Vagina (tissue), 2 donors: ENCODE results near the gene FOXK1. TPM values are rescaled to one million over a fixed set of nuclear protein-coding genes. Genes with fewer than 3 reads are reported as not detected.
"Not testable (repeated sequence)": the region's sequence is repeated elsewhere in the genome, so short reads cannot be mapped to it uniquely, and the experiment has no call there.

ENCODE experiments used
- DNase-seq, 2 donors: peaks; one replicate each; pipeline ENCODE4 v3.0.0-alpha.2; 2017; ENCODE audit errors: extremely low spot score in 2 of 2
- H3K27ac ChIP-seq: fragments of 200-600 bp; sonication (generic); one replicate; pipeline ENCODE4 v1.5.1; 2019
- H3K27me3 ChIP-seq: fragments of 200-600 bp; sonication (generic); one replicate; pipeline ENCODE4 v1.5.1; 2019
- H3K36me3 ChIP-seq, 2 donors: fragments of 200-600 bp; sonication (generic); one replicate each; pipeline ENCODE4 v1.5.1; 2017 to 2019
- H3K4me1 ChIP-seq: fragments of 200-600 bp; sonication (generic); one replicate; pipeline ENCODE4 v1.5.1; 2019
- H3K4me3 ChIP-seq, 2 donors: fragments of 200-600 bp; sonication (generic); 1 replicate in 1 of 2; 2 replicates in 1 of 2; pipeline ENCODE4 v1.5.1; 2016 to 2019
- H3K9me3 ChIP-seq: fragments of 200-600 bp; sonication (generic); one replicate; pipeline ENCODE4 v1.5.1; 2019
- CTCF ChIP-seq, 3 experiments: fragments of 450-650 bp in 2 of 3; fragments of 200-600 bp in 1 of 3; sonication (generic) in 1 of 3; IDR thresholded peaks; one replicate each; pipeline ENCODE4 v1.5.1; 2017 to 2019; ENCODE audit warnings: antibody characterized with exemption in 3 of 3, mild to moderate bottlenecking in 2 of 3, moderate library complexity in 2 of 3
- POLR2A ChIP-seq, 2 donors: fragments of 450-650 bp; IDR thresholded peaks; one replicate each; pipeline ENCODE4 v1.6.1; 2017; ENCODE audit warnings: antibody characterized with exemption in 2 of 2, mild to moderate bottlenecking in 2 of 2, moderate library complexity in 2 of 2
- POLR2AphosphoS5 ChIP-seq, 2 donors: sonication (generic); formaldehyde crosslinking; IDR thresholded peaks; one replicate each; pipeline ENCODE4 v1.9.0; 2017; ENCODE audit warnings: antibody characterized with exemption in 2 of 2, mild to moderate bottlenecking in 2 of 2, low read depth in 1 of 2; ENCODE audit not compliant: insufficient read depth in 1 of 2
- intact Hi-C: fragments of 100-400 bp; cut with DNase I; formaldehyde crosslinking; loops from one replicate; pipeline ENCODE4 v1.15.1; 2023
- total RNA-seq: library from RNA; depleted of rRNA; stranded (reverse); fragments of >200 nt; gene quantifications from one replicate; pipeline ENCODE4 v1.2.3, GENCODE V29; 2016

FOXK1 gene
- total RNA-seq, 1 donor from 2014 or later: 28.5 TPM

DNA sequence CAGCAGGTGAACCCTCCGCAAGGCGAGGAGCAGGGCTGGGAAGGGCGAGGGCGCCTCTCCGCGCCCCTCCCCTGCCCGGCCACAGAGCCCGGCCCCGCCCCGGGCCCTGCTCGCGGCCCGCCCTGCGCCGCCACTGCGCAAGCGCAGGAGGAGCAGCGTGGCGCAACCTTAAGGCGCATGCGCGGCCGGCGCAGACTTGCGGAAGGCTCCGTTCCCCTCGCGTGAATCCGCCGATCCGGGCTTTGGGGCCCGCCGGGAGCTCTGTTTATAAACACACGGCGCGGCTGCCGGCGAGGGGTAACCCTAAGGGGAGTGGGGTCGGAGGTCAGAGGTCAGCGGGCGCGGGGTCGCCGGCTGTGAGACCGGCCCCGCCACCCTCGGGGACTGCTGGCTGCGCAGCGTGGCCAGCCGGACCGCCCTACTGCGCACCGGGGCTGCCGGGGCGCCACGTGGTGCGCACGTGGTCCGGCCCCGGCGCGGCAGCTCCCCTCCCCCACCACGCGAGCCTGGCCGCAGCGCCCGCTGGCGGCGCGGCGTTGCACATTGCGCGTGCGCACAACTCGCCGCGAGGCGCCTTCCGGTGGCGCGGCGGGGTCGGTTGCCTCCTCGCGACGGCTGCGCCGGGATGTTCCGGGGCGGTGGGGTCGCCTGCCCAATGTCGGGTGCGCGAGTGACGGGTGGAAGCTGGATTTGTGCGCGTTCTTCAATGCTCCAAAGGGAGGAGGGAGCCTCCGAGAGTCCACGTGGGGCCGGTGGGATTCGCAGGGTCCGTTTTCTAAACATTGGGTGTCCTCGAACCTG is 40.2 kb upstream of the FOXK1 start:
- Histone ChIP-seq H3K9me3 (no peaks in the 10 kb centered on the region), H3K4me3 (peak overlapping the region; percentile 60), H3K27me3 (no peaks in the 10 kb centered on the region), H3K36me3 (no peaks in the 10 kb centered on the region), H3K27ac (peak overlapping the region; percentile 86), H3K4me1 (peaks cover 16% of the 10 kb centered on the region)
- intact Hi-C loops: loop anchor here (1.0 to 5.0 kb wide), 2 partner anchors 40 to 110 kb away; partner anchors contain the start of gene FOXK1
- no peak for DNase-seq
- peak in 2 of 3 experiments; percentile 20 to 41 for TF ChIP-seq CTCF (IDR thresholded peaks at IDR 0.05)
- TF ChIP-seq POLR2AphosphoS5 (IDR thresholded peaks at IDR 0.05; ENCODE audit: insufficient read depth in 1 of 2, low read depth in 1 of 2): peak in 1 of 2 donors; percentile 69
- peak in 1 of 2 donors; percentile 75 for TF ChIP-seq POLR2A (IDR thresholded peaks at IDR 0.05)

- peak overlapping the region; percentile 86 for H3K27ac ChIP-seq
- no peaks in the 10 kb centered on the region for H3K27me3 ChIP-seq
- H3K9me3 ChIP-seq: no peaks in the 10 kb centered on the region
- H3K4me3 ChIP-seq: peak overlapping the region; percentile 60
- H3K4me1 ChIP-seq: peaks cover 16% of the 10 kb centered on the region
- intact Hi-C loops: loop anchor here (1.0 to 5.0 kb wide), 2 partner anchors 40 to 110 kb away; partner anchors contain the start of gene FOXK1
- no peaks in the 10 kb centered on the region for H3K36me3 ChIP-seq
- no peak for TF ChIP-seq POLR2AphosphoS5 (IDR thresholded peaks at IDR 0.05; ENCODE audit: insufficient read depth in 1 of 2, low read depth in 1 of 2)
- TF ChIP-seq CTCF (IDR thresholded peaks at IDR 0.05): no peak
- TF ChIP-seq POLR2A (IDR thresholded peaks at IDR 0.05): no peak
- no peak for DNase-seq
Observed at GRCh38 chr7:4642468-4643203, 39.5 kb upstream of the FOXK1 start.

DNA sequence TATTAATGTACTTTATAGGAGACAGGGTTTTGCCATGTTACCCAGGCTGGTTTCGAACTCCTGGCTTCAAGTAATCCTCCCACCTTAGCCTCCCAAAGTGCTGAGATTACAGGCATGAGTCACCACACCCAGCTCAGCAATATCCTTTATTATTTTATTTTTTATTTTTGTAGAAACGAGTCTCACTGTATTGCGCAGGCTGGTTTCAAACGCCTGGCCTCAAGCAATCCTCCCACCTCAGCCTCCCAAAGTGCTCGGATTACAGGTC is 39.0 kb upstream of the FOXK1 start:
- not testable (repeated sequence) for H3K27me3 ChIP-seq, H3K9me3 ChIP-seq, DNase-seq, H3K27ac ChIP-seq, H3K36me3 ChIP-seq, H3K4me3 ChIP-seq
- H3K4me1 ChIP-seq: peaks cover 16% of the 10 kb centered on the region
- intact Hi-C loops: loop anchor here (5.0 kb wide), 1 partner anchor 109 kb away; no protein-coding TSS in a partner anchor

GRCh38 chr7:4645246-4645645 is 36.8 kb upstream of the FOXK1 start:
- DNase-seq: no peak
- peaks cover 16% of the 10 kb centered on the region for H3K4me1 ChIP-seq
- intact Hi-C loops: no loop called here

GRCh38 chr7:4648111-4648510 is 34.0 kb upstream of the FOXK1 start:
- H3K4me1 ChIP-seq: no peaks in the 10 kb centered on the region
- H3K4me3 ChIP-seq: no peak overlapping the region
- intact Hi-C loops: no loop called here

More at GRCh38 chr7:4645246-4645645, 36.8 kb upstream of the FOXK1 start:
- H3K27ac ChIP-seq: no peak overlapping the region
- no peaks in the 10 kb centered on the region for H3K27me3 ChIP-seq
- H3K9me3 ChIP-seq: no peaks in the 10 kb centered on the region
- TF ChIP-seq CTCF (IDR thresholded peaks at IDR 0.05) (no peak), POLR2AphosphoS5 (IDR thresholded peaks at IDR 0.05; ENCODE audit: insufficient read depth in 1 of 2, low read depth in 1 of 2) (no peak), POLR2A (IDR thresholded peaks at IDR 0.05) (no peak)
- no peaks in the 10 kb centered on the region for H3K36me3 ChIP-seq
- no peak overlapping the region for H3K4me3 ChIP-seq

More at GRCh38 chr7:4648111-4648510, 34.0 kb upstream of the FOXK1 start:
- no peak for DNase-seq
- Histone ChIP-seq H3K9me3 (no peaks in the 10 kb centered on the region), H3K27ac (no peak overlapping the region), H3K36me3 (no peaks in the 10 kb centered on the region), H3K27me3 (no peaks in the 10 kb centered on the region)
- no peak for TF ChIP-seq CTCF (IDR thresholded peaks at IDR 0.05)
- TF ChIP-seq POLR2A (IDR thresholded peaks at IDR 0.05): no peak
- no peak for TF ChIP-seq POLR2AphosphoS5 (IDR thresholded peaks at IDR 0.05; ENCODE audit: insufficient read depth in 1 of 2, low read depth in 1 of 2)
